HG03039 (cell line): ENCODE data around the gene SPAG9.
"Not testable (repeated sequence)": the region's sequence is repeated elsewhere in the genome, so short reads cannot be mapped to it uniquely, and the experiment has no call there.

Experiments used
- ATAC-seq: cut with Tn5 transposase; IDR thresholded peaks from one replicate; pipeline ENCODE4 v1.9.1; 2021; ENCODE audit warnings: mild to moderate bottlenecking, moderate library complexity; ENCODE audit not compliant: unreplicated experiment

Gene SPAG9

DNA sequence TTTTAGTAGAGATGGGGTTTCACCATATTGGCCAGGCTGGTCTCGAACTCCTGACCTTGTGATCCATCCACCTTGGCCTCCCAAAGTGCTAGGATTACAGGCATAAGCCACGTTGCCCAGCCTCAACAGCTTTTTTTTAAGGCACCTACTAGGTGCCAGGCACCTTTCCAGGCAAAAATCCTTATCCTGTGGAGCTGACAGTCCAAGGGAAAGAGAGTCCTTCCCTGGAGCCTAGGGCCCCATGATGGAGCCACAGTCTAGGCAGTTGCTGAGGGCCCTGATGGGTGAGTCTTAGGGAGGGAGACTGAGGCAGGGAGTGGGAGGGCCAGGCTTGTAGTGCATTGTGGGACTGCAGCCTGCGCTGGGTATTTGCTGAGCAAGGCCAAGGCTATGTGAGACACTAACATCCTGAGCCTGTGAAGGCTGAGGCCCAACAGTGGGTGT, 174.9 kb downstream of the SPAG9 start:
- ATAC-seq, result no peak

DNA sequence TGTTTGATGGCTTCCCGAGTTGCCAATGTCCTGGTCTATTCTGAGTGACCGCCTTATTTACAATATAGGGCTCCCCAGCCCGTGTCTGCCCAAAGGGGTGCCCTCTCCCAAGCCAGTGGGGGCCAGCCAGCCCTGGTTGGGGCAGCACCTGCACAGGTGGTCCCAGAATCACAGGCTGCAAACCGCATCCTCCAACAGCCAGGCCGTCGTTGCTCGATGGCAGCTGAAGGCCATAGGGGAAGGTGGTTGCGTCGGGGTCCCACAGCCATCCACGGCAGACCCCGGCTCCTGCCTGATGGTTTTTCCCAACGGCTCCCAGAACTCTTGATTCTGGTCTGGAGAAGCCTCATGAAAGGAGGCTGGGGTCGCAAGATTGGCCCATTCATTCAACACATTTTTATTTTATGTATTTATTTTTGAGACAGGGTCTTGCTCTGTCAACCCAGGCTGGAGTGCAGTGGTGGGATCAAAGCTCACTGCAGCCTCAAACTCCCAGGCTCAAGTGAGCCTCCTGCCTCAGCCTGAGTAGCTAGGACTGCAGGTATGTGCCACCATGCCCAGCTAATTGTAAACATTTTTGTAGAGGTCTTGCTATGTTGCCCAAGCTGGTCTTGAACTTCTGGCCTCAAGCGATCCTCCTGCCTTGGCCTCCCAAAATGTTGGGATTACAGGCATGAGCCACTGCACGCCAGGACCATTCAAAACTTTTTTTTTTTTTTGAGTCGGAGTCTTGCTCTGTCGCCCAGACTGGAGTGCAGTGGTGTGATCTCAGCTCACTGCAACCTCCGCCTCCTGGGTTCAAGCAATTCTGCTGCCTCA, 175.6 kb downstream of the SPAG9 start:
- ATAC-seq, result no peak

DNA sequence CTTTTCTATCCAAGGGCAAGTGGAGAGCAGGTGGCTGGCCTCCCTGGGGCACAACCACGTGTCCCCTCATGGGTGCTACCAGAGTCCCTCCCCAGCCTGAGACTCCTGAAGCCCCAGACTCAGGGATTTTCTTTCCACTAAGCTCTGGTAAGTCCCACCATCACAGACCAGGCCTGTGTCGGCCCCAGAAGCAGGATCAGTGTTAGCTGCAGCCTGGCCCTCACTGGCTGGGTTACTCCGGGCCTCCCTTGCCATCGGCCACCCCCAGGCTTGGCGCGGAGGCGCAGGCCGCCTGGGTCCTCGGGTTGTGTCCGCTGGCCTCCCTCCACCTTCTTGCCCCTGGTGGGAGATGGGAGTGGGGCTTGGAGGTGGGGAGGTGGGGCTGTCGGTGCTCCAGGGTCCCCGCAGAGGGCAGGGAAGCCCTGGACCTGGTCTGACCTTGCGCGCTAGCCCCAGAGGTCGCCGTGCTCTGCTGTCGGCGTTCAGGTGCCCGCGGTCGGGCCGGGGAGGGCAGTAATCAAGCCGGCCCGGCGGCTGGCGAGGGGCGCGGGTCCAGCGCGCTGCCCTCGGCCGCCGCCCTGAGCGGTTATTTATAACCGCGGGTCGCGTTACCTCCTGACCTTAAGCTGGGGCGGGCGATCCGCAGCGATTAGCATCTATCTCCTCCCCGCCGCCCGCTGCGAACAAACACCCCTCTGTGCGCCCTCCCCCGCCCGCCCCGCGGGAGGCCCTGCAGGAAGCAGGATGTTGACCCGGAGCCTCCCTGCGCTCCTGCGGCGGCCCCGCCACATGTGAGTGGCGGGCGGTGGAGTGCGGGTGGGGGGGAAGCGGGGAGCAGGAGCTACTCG, 176.4 kb downstream of the SPAG9 start:
- no peak for ATAC-seq

DNA sequence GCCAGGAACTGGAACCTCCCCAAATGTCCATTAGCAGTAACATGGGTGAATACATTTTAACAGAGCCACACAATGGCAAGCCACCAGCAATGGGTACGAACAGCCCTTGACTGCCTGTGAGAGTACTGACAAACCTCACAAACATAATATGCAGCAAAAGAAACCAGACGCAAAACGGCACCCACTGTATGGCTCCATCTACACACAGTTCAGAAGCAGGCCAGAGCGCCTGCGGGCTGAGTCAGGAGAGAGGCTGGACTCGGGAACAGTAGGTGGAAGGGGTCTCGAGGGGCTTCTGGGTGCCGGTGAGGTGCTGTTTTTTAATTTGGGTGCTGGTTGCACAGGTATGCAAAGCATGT, 177.1 kb downstream of the SPAG9 start:
- ATAC-seq, result no peak

DNA sequence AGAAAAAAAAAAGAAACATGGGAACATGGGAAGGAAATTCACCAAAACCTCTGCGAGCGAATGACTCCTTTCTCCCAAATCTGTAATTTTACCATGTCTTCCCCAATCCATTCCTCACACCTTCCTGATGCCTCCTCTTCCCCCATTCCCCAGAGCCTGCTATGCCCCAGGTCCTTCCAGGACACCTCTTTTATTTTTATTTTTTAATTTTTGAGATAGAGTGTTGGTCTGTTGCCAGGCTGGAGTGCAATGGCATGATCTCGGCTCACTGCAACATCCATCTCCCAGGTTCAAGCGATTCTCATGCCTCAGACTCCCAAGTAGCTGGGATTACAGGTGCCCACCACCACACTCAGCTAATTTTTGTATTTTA, 179.0 kb downstream of the SPAG9 start:
- not testable (repeated sequence) for ATAC-seq

DNA sequence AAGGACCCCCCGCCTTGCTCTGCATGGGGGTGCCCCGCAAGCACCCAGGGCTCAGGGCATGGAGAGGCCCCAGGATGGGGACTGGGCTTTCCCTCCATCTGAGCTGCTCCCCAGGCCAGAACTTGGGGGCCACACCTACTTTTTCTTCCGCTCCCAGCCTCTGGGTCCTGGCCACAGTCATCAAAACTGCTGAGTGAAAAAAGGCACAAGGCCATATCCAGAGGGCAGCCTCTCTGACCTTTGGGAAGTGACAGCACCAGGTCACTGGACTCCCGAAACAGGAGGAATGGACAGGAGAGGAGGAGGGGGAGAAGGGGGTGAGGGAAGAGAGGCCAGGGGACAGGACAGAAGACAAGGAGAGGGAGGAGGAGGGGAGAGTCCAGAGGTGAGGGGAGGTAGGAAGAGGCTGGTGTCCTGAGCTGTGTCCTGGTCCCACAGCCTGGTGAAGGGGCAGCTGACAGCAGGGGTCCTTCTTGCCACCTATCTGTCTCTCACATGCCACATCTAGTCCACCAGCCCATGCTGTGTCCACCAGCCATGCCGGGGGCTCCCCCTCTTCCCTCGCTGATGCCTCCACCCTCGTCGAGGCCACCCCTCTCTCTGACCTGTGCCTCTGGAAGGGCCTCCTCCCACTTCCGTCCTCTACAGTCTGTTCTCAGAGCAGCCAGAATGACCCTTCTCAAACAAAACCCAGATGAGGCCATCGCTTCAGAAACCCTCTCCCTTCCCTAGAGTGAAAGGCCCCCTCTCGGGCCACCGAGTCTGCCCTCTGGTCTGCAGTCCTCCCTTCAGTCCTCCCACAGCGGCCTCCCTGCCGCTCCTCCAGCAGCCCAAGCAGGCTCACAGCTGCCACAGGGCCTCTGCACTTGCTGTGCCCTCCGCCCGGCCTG, 180.6 kb downstream of the SPAG9 start:
- ATAC-seq, result no peak

DNA sequence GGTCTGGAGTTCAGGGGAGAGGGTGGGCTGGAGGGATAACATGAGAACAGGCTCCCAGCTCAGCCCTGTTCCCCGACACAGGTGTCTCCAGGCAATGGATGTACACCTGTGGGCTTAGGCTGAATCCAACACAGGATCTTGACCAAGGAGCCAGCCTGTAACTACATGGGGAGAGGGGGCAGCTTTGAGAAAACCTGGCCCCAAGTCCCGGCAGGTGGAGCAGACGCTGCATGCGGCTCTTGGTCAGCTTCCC, 181.2 kb downstream of the SPAG9 start:
- no peak for ATAC-seq

DNA sequence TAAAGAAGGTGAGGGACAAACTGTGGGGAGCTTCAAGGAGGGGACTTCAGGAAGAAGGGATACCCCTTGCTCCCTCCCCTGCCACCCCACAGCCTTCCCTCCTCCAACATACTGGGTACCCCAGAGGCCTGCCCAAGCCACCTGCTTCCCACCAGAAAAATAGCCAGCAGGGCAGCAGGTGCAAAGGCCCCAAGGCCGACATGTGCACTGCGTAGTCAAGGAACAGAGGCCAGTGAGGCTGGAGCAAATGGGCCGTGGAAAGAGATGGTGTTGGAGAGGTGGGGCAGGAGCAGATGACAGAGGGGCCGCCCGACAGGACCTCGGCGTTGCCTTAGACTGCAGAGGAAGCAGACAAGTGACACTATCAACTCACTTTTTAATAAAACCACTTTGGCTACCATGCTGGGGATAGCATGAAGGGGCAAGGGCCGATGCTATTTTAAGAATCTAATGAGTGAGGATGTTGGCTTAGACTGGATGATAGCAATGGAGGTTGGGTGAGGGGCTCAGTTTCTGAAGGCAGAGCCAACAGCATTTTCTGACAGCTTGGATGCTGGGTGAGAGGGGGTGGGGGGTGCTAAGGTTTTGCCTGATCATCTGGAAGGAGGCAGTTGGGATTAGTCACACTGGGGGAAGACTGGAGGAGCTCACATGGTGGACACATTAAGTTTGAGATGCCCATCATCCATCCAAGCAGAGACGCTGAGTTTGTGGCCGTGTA, 181.7 kb downstream of the SPAG9 start:
- ATAC-seq, result no peak

DNA sequence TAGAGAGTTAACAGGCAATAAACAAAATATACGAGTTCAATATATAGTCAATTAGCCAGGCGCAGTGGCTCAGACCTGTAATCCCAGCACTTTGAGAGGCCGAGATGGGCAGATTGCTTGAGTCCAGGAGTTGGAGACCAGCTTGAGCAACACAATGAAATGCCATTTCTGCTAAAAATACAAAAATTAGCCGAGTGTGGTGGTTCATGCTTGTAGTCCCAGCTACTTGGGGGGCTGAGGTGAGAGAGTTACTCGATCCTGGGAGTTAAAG, 184.7 kb downstream of the SPAG9 start:
- no peak for ATAC-seq

DNA sequence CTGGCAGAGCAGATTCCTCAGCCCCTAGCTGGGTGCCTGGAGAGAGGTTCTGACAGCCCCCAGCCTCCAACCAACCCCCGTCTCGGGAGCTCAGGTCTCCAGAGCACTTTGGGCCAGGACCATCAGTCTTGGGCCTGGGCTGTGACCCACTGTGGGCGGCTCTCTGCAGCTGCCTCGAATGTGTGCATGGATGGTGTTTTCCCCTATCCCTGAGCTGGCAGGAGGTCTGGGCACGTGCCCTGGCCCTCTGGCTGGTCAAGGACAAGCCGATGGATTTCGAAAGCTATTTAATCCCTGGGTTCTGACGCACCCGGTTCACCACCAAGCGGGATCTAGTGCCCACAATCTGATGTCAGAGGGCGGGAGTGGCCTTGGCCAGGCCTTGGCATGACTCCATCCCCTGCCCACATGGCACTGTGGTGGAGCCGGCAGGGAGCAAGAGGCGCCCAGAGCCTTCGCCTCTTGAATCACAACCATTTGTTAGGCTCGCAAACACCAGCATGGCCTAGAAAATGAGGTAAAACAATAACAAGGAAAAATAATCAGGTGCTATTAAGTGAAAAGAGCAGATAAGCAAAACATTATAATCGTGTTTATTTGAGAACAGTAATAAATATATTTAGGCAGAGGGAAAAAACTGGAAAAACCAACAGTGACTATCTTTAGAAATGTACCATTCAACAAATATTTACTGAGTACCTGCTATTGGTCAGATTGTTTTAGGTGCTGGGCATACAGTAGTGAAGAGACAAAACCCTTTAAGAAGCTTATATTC, 185.3 kb downstream of the SPAG9 start:
- ATAC-seq, result no peak

DNA sequence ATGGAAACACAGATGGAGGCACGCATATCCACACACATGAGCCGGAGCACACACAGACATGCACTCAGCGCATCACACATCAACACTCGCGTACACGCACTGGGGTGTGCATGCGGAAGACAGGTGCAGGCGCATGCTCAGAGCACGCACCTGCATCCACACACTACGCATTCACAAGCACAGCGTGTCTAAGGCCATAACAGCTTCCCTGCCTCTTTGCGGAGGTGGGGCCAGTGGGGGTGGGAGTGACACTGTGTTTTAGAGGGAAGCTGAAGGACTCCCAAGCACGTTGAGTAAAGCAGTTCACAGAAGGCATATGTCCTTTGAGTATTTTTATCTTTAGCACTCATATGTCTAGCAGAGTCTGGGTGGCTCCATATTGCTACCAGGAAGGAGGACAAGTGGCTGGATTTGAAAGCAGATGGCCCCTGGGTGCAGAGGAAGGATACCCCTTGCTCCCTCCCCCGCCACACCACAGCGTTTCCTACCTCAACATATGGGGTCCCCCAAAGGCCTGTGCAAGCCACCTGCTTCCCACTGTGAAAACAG, 185.9 kb downstream of the SPAG9 start:
- no peak for ATAC-seq

DNA sequence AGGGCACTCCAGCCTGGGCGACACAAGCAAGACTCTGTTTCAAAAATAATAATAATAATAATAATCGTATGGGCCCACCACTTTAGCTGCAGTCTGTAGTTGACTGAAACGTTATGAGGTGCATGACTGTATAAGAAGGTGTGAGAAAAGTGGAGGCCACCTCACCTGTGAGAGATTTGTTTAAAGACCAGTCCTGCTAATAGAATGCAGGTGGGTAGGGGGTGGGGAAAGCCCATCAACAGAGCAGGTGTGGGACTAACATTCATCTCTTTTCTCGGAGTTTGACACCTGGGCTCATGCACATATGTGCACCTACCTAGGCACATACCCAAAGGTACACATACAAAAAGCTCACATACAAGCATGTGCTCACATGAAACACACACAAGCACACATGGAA, 186.5 kb downstream of the SPAG9 start:
- ATAC-seq, result no peak

DNA sequence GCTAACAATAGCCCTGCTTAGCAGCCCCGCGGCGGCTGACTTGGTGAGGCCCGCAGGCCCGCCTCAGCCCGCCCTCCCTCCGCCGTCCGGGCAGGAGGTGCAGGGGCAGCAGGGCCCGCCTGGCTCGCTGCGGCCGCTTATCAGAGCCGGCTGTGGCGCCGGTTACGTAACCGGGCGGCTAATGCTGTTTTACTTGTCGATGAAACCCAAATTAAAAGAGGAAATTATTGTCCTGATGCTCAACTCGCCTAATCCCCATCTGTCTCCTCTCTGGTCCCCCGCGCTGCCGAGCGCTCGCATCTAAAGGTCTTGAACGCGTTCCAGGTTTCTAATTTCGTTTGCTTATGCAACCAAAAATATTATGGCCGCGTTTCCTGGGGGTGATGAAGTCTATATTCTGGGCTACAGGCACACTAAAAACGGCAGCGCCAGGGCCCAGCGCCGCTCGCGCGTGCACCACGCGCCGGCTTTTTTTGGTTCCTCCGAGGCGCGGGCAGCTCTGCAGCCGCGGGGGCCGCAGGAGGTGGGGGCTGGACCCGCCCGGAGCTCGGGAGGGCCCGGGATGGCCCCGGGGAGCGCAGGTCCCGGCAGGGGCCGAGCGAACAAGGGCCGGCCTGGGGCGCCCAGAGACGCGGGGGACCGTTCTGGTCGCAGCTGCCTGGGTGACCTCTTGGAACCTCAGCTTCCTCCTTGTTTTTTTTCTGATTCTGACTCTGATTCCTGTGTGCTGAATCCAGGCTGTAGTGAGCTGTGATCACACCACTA, 189.3 kb downstream of the SPAG9 start:
- no peak for ATAC-seq

DNA sequence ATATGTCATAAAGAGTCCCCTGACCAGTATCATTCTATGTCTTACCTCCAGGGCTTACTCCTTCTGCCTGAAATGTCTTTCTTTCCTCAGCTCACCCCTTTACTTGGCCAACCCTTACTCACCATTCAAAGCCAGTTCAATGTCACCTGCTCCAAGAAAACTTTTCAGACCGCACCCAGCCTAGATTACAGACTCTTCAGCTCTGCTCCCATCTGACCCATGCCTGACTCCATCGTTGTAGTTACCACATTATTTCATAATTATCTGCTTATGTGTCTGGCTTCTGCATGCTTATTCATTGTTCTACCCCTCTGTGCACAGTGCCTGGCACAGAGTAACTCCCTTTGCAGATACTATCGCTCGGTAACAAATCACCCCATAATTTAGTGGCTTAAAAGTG, 192.0 kb downstream of the SPAG9 start:
- ATAC-seq, result no peak

DNA sequence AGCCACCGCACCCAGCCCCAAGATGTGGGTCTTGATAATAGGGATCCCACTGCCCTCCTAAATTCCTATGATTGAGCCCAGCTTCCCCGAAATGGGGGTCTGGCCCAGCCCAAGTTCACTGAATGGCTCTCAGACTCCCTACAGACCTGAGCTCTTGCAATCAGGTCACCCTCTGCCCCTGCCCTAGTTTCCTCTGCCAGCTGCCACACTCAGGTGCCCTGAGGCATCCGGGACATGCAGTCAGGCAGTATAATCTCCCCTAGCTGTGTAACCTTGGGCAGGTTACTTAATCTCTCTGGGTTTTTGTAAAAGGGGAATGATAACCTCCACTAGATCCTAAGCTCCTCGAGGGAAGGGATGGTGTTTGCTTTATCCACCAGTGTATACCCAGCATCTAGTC, 193.4 kb downstream of the SPAG9 start:
- no peak for ATAC-seq

DNA sequence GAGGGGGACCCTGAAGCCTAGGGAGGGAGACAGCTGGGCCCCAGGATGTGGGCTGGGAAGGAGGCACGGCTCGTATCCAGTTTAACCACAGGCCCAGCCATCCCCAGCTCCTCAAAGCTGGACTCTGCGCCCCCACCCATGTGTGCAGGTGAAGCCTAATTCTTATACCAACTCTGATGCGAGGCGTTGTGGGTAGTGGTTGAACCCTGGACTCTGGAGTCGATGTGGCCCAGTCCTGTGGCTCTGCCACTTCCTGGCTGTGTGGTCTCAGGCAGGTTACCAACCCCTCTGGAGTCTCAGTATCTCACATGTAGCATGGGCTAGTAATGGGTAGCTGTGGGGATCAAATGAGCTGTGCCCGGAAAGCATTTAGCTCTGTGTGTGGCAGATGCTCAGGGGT, 194.1 kb downstream of the SPAG9 start:
- ATAC-seq, result no peak

DNA sequence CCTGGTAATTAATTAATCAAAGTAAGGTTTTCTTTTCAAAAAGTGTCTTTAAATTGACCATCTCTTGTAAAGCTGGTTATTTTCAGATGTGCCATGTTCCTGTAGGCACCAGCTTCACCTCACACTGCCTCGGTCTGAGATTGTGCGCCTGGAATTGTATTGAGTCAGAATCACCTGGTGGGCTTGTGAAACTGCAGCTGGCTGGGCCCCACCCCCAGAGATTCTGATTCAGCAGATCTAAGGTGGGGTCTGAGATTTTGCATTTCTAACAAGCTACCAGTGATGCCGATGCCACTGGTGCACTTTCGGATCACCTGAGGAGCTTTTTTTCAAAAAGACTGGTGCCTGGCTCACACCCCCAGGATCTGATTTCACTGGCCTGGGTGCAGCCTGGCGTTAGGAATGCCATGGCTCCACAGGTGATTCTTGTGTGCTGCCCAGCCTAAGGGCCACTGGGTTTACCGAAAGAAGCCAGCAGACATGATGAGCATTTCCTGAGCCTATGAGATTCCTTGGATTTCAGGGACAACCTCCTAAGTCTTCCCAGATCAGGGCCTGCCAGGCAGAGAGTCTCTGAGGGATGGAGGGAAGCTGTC, 195.3 kb downstream of the SPAG9 start:
- no peak for ATAC-seq

DNA sequence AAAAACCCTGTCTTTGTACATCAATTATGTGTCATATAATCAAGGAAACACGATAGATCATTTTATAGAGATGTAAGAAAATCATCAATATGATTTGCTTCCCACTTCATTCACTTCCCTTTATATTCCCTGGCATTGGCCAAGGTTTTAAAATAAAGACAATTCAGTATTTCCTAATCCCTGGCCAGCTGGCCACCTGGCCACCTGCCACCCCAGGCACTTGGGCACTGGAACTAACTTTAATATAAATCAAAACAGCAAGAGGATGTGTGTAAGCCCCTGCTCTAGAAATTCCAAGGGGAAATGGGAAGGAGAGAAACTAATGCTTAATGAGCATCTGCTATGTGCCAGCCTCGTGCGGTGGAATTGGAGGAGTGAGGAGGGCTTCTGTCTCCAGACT, 195.9 kb downstream of the SPAG9 start:
- ATAC-seq, result no peak

DNA sequence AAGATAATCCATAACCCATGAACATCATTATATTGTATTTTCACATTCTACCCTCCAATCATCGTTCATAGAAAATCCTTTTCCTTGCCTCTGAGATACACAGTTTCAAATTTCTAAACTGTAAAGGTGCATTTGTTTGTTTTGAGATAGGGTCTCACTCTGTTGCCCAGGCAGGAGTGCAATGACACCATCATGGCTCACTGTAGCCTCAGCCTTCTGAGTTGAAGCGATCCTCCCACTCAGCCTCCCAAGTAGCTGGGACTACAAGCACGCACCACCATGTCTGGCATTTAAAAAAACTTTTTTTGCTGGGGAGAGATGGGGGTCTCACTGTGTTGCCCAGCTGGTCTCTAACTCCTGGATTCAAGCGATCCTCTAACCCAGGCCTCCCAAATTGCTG, 196.4 kb downstream of the SPAG9 start:
- no peak for ATAC-seq
